Fibroblast of peridontal ligament (primary cell): ENCODE results near the gene ENTPD5.

ENCODE experiments used
- DNase-seq: peaks from one replicate; pipeline ENCODE4 v3.0.0-alpha.2; 2010; ENCODE audit errors: extremely low read depth

The ENTPD5 gene

GRCh38 chr14:74018586-74019407, at the start of gene ENTPD5, which contains the start of gene BBOF1:
Gene ENTPD5 (minus strand): TSS chr14:74019288. CDS start chr14:73988102, 31,186 bp downstream.
Gene BBOF1 (plus strand): TSS chr14:74019349. CDS start chr14:74019479, 130 bp downstream.
- DNase-seq, result peak; percentile 77

GRCh38 chr14:74065746-74066575, 46.9 kb upstream of the ENTPD5 start:
- peak; percentile 16 for DNase-seq

- DNase-seq, result no peak
These were observed 45.8 kb upstream of the ENTPD5 start for GRCh38 chr14:74064883-74065282.

GRCh38 chr14:74064426-74064825, 45.3 kb upstream of the ENTPD5 start:
- DNase-seq, result no peak

- DNase-seq, result no peak
These were observed 43.7 kb upstream of the ENTPD5 start for GRCh38 chr14:74062809-74063150.

- peak; percentile 7 for DNase-seq
These were observed 30.9 kb upstream of the ENTPD5 start for GRCh38 chr14:74049876-74050495.

- no peak for DNase-seq
These were observed 29.2 kb upstream of the ENTPD5 start for GRCh38 chr14:74048281-74048680.

- no peak for DNase-seq
These were observed 26.4 kb upstream of the ENTPD5 start for GRCh38 chr14:74045522-74045921.

GRCh38 chr14:74042296-74042695, 23.2 kb upstream of the ENTPD5 start:
- no peak for DNase-seq

- DNase-seq, result peak; percentile 80
These were observed 19.2 kb upstream of the ENTPD5 start for GRCh38 chr14:74038020-74038859.

- peak; percentile 33 for DNase-seq
These were observed 16.5 kb upstream of the ENTPD5 start for GRCh38 chr14:74035556-74035955.

- no peak for DNase-seq
These were observed 15.5 kb upstream of the ENTPD5 start for GRCh38 chr14:74034572-74034971.

- DNase-seq, result no peak
These were observed 10.0 kb upstream of the ENTPD5 start for GRCh38 chr14:74029136-74029535.

GRCh38 chr14:74022346-74022745, 3.3 kb upstream of the ENTPD5 start:
- no peak for DNase-seq

GRCh38 chr14:74019408-74020137, 485 bp upstream of the ENTPD5 start:
- peak; percentile 70 for DNase-seq

GRCh38 chr14:74018174-74018585, 908 bp downstream of the ENTPD5 start:
- peak; percentile 92 for DNase-seq

GRCh38 chr14:74015963-74016362, 3.1 kb downstream of the ENTPD5 start:
- no peak for DNase-seq

GRCh38 chr14:74015176-74015575, 3.9 kb downstream of the ENTPD5 start:
- no peak for DNase-seq

- no peak for DNase-seq
These were observed 4.8 kb downstream of the ENTPD5 start for GRCh38 chr14:74014299-74014698.

GRCh38 chr14:74008843-74009499, 10.1 kb downstream of the ENTPD5 start:
- DNase-seq, result no peak
